Mesenchymal stem cell (in vitro differentiated cells and primary cell): ENCODE data around the gene AOC3.
"Not testable (repeated sequence)": the region's sequence is repeated elsewhere in the genome, so short reads cannot be mapped to it uniquely, and the experiment has no call there.

Experiments used
- DNase-seq: peaks from one replicate; pipeline ENCODE4 v3.0.0-alpha.2; 2013
- H2AFZ ChIP-seq: one replicate; pipeline ENCODE4 v1.6.1; 2013; ENCODE audit warnings: low read depth, mild to moderate bottlenecking, control low read depth, inconsistent platforms, low read length, moderate library complexity
- H2AK5ac ChIP-seq: 2 replicates; pipeline ENCODE4 v1.6.1; 2013; ENCODE audit warnings: low read length, moderate library complexity, mild to moderate bottlenecking, inconsistent platforms; ENCODE audit not compliant: severe bottlenecking
- H2BK120ac ChIP-seq: one replicate; pipeline ENCODE4 v1.6.1; 2013; ENCODE audit warnings: low read depth, mild to moderate bottlenecking, inconsistent platforms, low read length, moderate library complexity
- H2BK12ac ChIP-seq, 2 experiments: one replicate each; pipeline ENCODE4 v1.6.1; 2013; ENCODE audit warnings: inconsistent platforms in 2 of 2, low read length in 2 of 2, mild to moderate bottlenecking in 2 of 2, moderate library complexity in 2 of 2, control low read depth in 1 of 2
- H2BK15ac ChIP-seq: one replicate; pipeline ENCODE4 v1.6.1; 2013; ENCODE audit warnings: mild to moderate bottlenecking, low read depth, inconsistent platforms; ENCODE audit not compliant: poor library complexity, severe bottlenecking
- H2BK5ac ChIP-seq: 2 replicates; pipeline ENCODE4 v1.6.1; 2013; ENCODE audit warnings: low read depth, mild to moderate bottlenecking, low read length, control low read depth, inconsistent platforms; ENCODE audit not compliant: poor library complexity, severe bottlenecking
- H3K14ac ChIP-seq, 2 experiments: one replicate each; pipeline ENCODE4 v1.6.1; 2013; ENCODE audit warnings: inconsistent platforms in 2 of 2, low read length in 2 of 2, control low read depth in 1 of 2, mild to moderate bottlenecking in 1 of 2, moderate library complexity in 1 of 2
- H3K18ac ChIP-seq, 2 experiments: one replicate each; pipeline ENCODE4 v1.6.1; 2013; ENCODE audit warnings: inconsistent platforms in 2 of 2, low read length in 2 of 2, control low read depth in 1 of 2, low read depth in 1 of 2, mild to moderate bottlenecking in 1 of 2
- H3K23ac ChIP-seq, 2 experiments: one replicate each; pipeline ENCODE4 v1.6.1; 2013; ENCODE audit warnings: inconsistent platforms in 2 of 2, low read length in 2 of 2, mild to moderate bottlenecking in 2 of 2, moderate library complexity in 2 of 2, control low read depth in 1 of 2
- H3K27ac ChIP-seq: 2 replicates; pipeline ENCODE4 v1.5.1; 2013; ENCODE audit warnings: mild to moderate bottlenecking, moderate library complexity, low read length, control low read depth, inconsistent platforms; ENCODE audit not compliant: poor library complexity, severe bottlenecking
- H3K27me3 ChIP-seq, 2 experiments: 2 replicates each; pipeline versions ENCODE4 v1.6.1 to v1.7.0; 2013; ENCODE audit warnings: low read length in 2 of 2, mild to moderate bottlenecking in 2 of 2, moderate library complexity in 2 of 2, control low read depth in 1 of 2, inconsistent platforms in 1 of 2; ENCODE audit not compliant: control insufficient read depth in 1 of 2, insufficient read depth in 1 of 2
- H3K36me3 ChIP-seq, 2 experiments: 2 replicates each; pipeline versions ENCODE4 v1.6.1 to v1.7.0; 2013; ENCODE audit warnings: low read length in 2 of 2, control low read depth in 1 of 2, inconsistent platforms in 1 of 2, low read depth in 1 of 2, mild to moderate bottlenecking in 1 of 2; ENCODE audit not compliant: insufficient read depth in 2 of 2, control insufficient read depth in 1 of 2
- H3K4ac ChIP-seq, 2 experiments: one replicate each; pipeline ENCODE4 v1.6.1; 2013; ENCODE audit warnings: inconsistent platforms in 2 of 2, low read length in 2 of 2, mild to moderate bottlenecking in 2 of 2, moderate library complexity in 2 of 2, control low read depth in 1 of 2, low read depth in 1 of 2
- H3K4me1 ChIP-seq: 2 replicates; pipeline ENCODE4 v1.6.1; 2013; ENCODE audit warnings: low read depth, low read length, control low read depth; ENCODE audit not compliant: control insufficient read depth, insufficient read depth
- H3K4me2 ChIP-seq: 2 replicates; pipeline ENCODE4 v1.6.1; 2013; ENCODE audit warnings: low read length, mild to moderate bottlenecking, inconsistent platforms; ENCODE audit not compliant: poor library complexity, severe bottlenecking
- H3K4me3 ChIP-seq, 2 experiments: 2 replicates each; pipeline versions ENCODE4 v1.5.1 to v1.7.0; 2013; ENCODE audit warnings: low read length in 2 of 2, mild to moderate bottlenecking in 2 of 2, control low read depth in 1 of 2, low read depth in 1 of 2; ENCODE audit not compliant: insufficient read depth in 1 of 2
- H3K79me1 ChIP-seq: replicated peaks from 2 replicates; pipeline ENCODE4 v1.6.1; 2013; ENCODE audit warnings: mild to moderate bottlenecking, control low read depth, low read length, inconsistent platforms; ENCODE audit not compliant: poor library complexity, severe bottlenecking
- H3K9ac ChIP-seq: 2 replicates; pipeline ENCODE4 v1.7.0; 2013; ENCODE audit warnings: mild to moderate bottlenecking, low read length, moderate library complexity
- H3K9me3 ChIP-seq: 2 replicates; pipeline ENCODE4 v1.7.0; 2013; ENCODE audit warnings: mild to moderate bottlenecking, low read length; ENCODE audit not compliant: control insufficient read depth
- H4K8ac ChIP-seq: one replicate; pipeline ENCODE4 v1.6.1; 2013; ENCODE audit warnings: inconsistent platforms, mild to moderate bottlenecking, low read length, moderate library complexity
- H4K91ac ChIP-seq: one replicate; pipeline ENCODE4 v1.6.1; 2013; ENCODE audit warnings: mild to moderate bottlenecking, low read length, inconsistent platforms
- WGBS: methylation state at CpG from one replicate; pipeline ENCODE4 v1.1.7; 2013; ENCODE audit warnings: mixed read lengths; 5-methylcytosine and 5-hydroxymethylcytosine counted together

AOC3 gene

GRCh38 chr17:42873932-42874695, 23.1 kb downstream of the AOC3 start:
- H3K4ac ChIP-seq, H3K14ac ChIP-seq, H2AFZ ChIP-seq, H4K91ac ChIP-seq, H3K79me1 ChIP-seq, H4K8ac ChIP-seq, H2BK12ac ChIP-seq, H3K4me3 ChIP-seq, H2BK15ac ChIP-seq, H3K4me1 ChIP-seq, H3K4me2 ChIP-seq, H3K27ac ChIP-seq, H3K9ac ChIP-seq, H3K23ac ChIP-seq, H3K18ac ChIP-seq, H3K36me3 ChIP-seq, H2BK5ac ChIP-seq, DNase-seq, H2BK120ac ChIP-seq, H2AK5ac ChIP-seq: not testable (repeated sequence)
- peaks cover 17% of the 10 kb centered on the region for H3K9me3 ChIP-seq
- H3K27me3 ChIP-seq, result peaks cover 28 to 53% of the 10 kb centered on the region in 2 experiments
- 77% methylated on average over 3 of the region's 12 CpGs for WGBS

GRCh38 chr17:42877037-42877436, 26.0 kb downstream of the AOC3 start:
- Histone ChIP-seq H3K36me3 (no peaks in the 10 kb centered on the region), H3K4me1 (no peaks in the 10 kb centered on the region), H3K4me3 (no peak overlapping the region), H4K8ac (no peak overlapping the region), H2AK5ac (no peak overlapping the region), H2BK5ac (no peak overlapping the region), H3K23ac (no peak overlapping the region), H4K91ac (no peak overlapping the region), H2BK12ac (no peak overlapping the region), H2BK120ac (no peak overlapping the region), H3K18ac (no peak overlapping the region), H3K4me2 (no peak overlapping the region), H2BK15ac (no peak overlapping the region), H3K27me3 (peaks cover 32 to 59% of the 10 kb centered on the region in 2 experiments), H3K79me1 (no peaks in the 10 kb centered on the region), H3K14ac (no peak overlapping the region), H3K9ac (no peak overlapping the region), H3K9me3 (no peaks in the 10 kb centered on the region), H2AFZ (no peak overlapping the region), H3K4ac (no peak overlapping the region), H3K27ac (no peak overlapping the region)
- DNase-seq, result no peak
- 90% methylated on average over 10 of the region's 10 CpGs for WGBS

- H3K23ac ChIP-seq, result no peak overlapping the region
- no peak overlapping the region for H2BK120ac ChIP-seq
Observed at GRCh38 chr17:42878123-42878880, 27.3 kb downstream of the AOC3 start.

GRCh38 chr17:42878924-42879595, 28.1 kb downstream of the AOC3 start:
- H4K8ac ChIP-seq, result no peak overlapping the region
- WGBS, result 77% methylated on average over 7 of the region's 8 CpGs
- H2BK15ac ChIP-seq, result no peak overlapping the region
- no peak overlapping the region for H2BK5ac ChIP-seq
- H3K27me3 ChIP-seq, result peaks cover 25 to 47% of the 10 kb centered on the region in 2 experiments
- no peak overlapping the region for H2AFZ ChIP-seq
- H3K14ac ChIP-seq, result no peak overlapping the region
- H2BK120ac ChIP-seq, result no peak overlapping the region
- no peak overlapping the region for H3K27ac ChIP-seq
- no peak overlapping the region for H3K4ac ChIP-seq
- no peak overlapping the region for H3K4me3 ChIP-seq
- no peaks in the 10 kb centered on the region for H3K9me3 ChIP-seq
- no peak overlapping the region for H4K91ac ChIP-seq
- no peak overlapping the region for H2BK12ac ChIP-seq
- H3K18ac ChIP-seq, result no peak overlapping the region
- H3K79me1 ChIP-seq, result no peaks in the 10 kb centered on the region
- H2AK5ac ChIP-seq, result no peak overlapping the region
- H3K23ac ChIP-seq, result no peak overlapping the region
- no peak for DNase-seq
- H3K4me2 ChIP-seq, result no peak overlapping the region
- H3K9ac ChIP-seq, result no peak overlapping the region
- H3K4me1 ChIP-seq, result no peaks in the 10 kb centered on the region
- H3K36me3 ChIP-seq, result no peaks in the 10 kb centered on the region

More at GRCh38 chr17:42878123-42878880, 27.3 kb downstream of the AOC3 start:
- Histone ChIP-seq H2AFZ (no peak overlapping the region), H3K4ac (no peak overlapping the region), H2BK12ac (no peak overlapping the region), H3K4me3 (no peak overlapping the region), H3K14ac (no peak overlapping the region), H3K79me1 (no peaks in the 10 kb centered on the region), H2BK15ac (no peak overlapping the region), H3K27me3 (peaks cover 27 to 47% of the 10 kb centered on the region in 2 experiments), H4K91ac (no peak overlapping the region), H2AK5ac (no peak overlapping the region), H3K18ac (no peak overlapping the region), H3K9me3 (no peaks in the 10 kb centered on the region), H3K36me3 (no peaks in the 10 kb centered on the region), H3K9ac (no peak overlapping the region), H2BK5ac (no peak overlapping the region), H3K27ac (no peak overlapping the region), H3K4me1 (no peaks in the 10 kb centered on the region), H3K4me2 (no peak overlapping the region), H4K8ac (no peak overlapping the region)
- DNase-seq, result peak; percentile 13
- WGBS, result 40% methylated on average over 12 of the region's 13 CpGs
